LNCAP (cell line): ENCODE results near the gene SLC15A5.

Experiments used
- CTCF ChIP-seq: fragments of 450-650 bp; IDR thresholded peaks from 2 replicates; pipeline ENCODE4 v1.5.1; 2017; ENCODE audit warnings: mild to moderate bottlenecking

The SLC15A5 gene

GRCh38 chr12:16303939-16304338, 26.5 kb upstream of the SLC15A5 start:
- no peak for TF ChIP-seq CTCF

GRCh38 chr12:16300736-16301135, 23.3 kb upstream of the SLC15A5 start:
- TF ChIP-seq CTCF, result no peak

- no peak for TF ChIP-seq CTCF
Observed at GRCh38 chr12:16300122-16300521, 22.6 kb upstream of the SLC15A5 start.

GRCh38 chr12:16299403-16299802, 21.9 kb upstream of the SLC15A5 start:
- no peak for TF ChIP-seq CTCF

GRCh38 chr12:16297521-16297920, 20.0 kb upstream of the SLC15A5 start:
- no peak for TF ChIP-seq CTCF

GRCh38 chr12:16294376-16294956, 17.0 kb upstream of the SLC15A5 start:
- no peak for TF ChIP-seq CTCF

GRCh38 chr12:16291032-16291431, 13.5 kb upstream of the SLC15A5 start:
- TF ChIP-seq CTCF, result no peak

GRCh38 chr12:16285586-16285985, 8.1 kb upstream of the SLC15A5 start:
- TF ChIP-seq CTCF, result no peak
